Smooth muscle cell of bladder (primary cell): ENCODE measurements around the gene AOC1. TPM values are rescaled to one million over a fixed set of nuclear protein-coding genes. Genes with fewer than 3 reads are reported as not detected.

Source experiments
- total RNA-seq: library from RNA; depleted of rRNA; stranded (reverse); fragments of >200 nt; gene quantifications from 2 replicates; pipeline ENCODE4 v1.2.3, GENCODE V29; 2014

AOC1 gene, protein sequence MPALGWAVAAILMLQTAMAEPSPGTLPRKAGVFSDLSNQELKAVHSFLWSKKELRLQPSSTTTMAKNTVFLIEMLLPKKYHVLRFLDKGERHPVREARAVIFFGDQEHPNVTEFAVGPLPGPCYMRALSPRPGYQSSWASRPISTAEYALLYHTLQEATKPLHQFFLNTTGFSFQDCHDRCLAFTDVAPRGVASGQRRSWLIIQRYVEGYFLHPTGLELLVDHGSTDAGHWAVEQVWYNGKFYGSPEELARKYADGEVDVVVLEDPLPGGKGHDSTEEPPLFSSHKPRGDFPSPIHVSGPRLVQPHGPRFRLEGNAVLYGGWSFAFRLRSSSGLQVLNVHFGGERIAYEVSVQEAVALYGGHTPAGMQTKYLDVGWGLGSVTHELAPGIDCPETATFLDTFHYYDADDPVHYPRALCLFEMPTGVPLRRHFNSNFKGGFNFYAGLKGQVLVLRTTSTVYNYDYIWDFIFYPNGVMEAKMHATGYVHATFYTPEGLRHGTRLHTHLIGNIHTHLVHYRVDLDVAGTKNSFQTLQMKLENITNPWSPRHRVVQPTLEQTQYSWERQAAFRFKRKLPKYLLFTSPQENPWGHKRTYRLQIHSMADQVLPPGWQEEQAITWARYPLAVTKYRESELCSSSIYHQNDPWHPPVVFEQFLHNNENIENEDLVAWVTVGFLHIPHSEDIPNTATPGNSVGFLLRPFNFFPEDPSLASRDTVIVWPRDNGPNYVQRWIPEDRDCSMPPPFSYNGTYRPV
- total RNA-seq = 0.14 TPM in 1 of 2 replicates, not detected in the other

GRCh38 chr7:150852371-150852905 lies at the start of gene AOC1:
AOC1 (plus strand) TSS chr7:150852517; CDS start chr7:150856471, 3,954 bp downstream.

Other genes with a start within 250 kb of the AOC1 start
- 0.14 and 0.18 TPM in 2 replicates for gene GIMAP6, start 220.1 kb upstream of the AOC1 start, total RNA-seq
- gene GIMAP2, start 166.8 kb upstream of the AOC1 start, total RNA-seq = 0.55 and 1.1 TPM in 2 replicates
- gene GIMAP1, start 135.9 kb upstream of the AOC1 start, total RNA-seq = under 0.01 TPM in 2 replicates
- 0.09 and 0.14 TPM in 2 replicates for gene GIMAP5, start 115.1 kb upstream of the AOC1 start, total RNA-seq
- 3.8 and 156 TPM in 2 replicates for gene TMEM176B, start 52.2 kb upstream of the AOC1 start, total RNA-seq
- gene TMEM176A, start 51.7 kb upstream of the AOC1 start, total RNA-seq = 1.1 and 70.8 TPM in 2 replicates
- 0.83 and 1.7 TPM in 2 replicates for gene KCNH2, start 125.8 kb downstream of the AOC1 start, total RNA-seq
- 1.3 TPM in 2 replicates for gene NOS3, start 138.5 kb downstream of the AOC1 start, total RNA-seq
- gene ATG9B, start 172.0 kb downstream of the AOC1 start, total RNA-seq = 0.37 TPM in 1 of 2 replicates, not detected in the other
- gene ABCB8, start 175.9 kb downstream of the AOC1 start, total RNA-seq = 19.2 and 24.5 TPM in 2 replicates
- 0.14 and 0.37 TPM in 2 replicates for gene ASIC3, start 196.0 kb downstream of the AOC1 start, total RNA-seq
- 26.7 and 30.1 TPM in 2 replicates for gene CDK5, start 205.4 kb downstream of the AOC1 start, total RNA-seq
- gene SLC4A2, start 207.1 kb downstream of the AOC1 start, total RNA-seq = 58.6 and 78.7 TPM in 2 replicates
- gene FASTK, start 228.3 kb downstream of the AOC1 start, total RNA-seq = 74.5 and 76.1 TPM in 2 replicates
- gene TMUB1, start 231.0 kb downstream of the AOC1 start, total RNA-seq = 13.2 and 17.4 TPM in 2 replicates
- 26.2 and 40.4 TPM in 2 replicates for gene AGAP3, start 234.0 kb downstream of the AOC1 start, total RNA-seq